NCI-H2107 treated with DMSO at 0.1 percent for 48 hours (cell line): ENCODE measurements around the gene ASB2.

Experiments used
- DNase-seq: peaks from one replicate; lab custom pipeline; 2025; ENCODE audit not compliant: unreplicated experiment; lab: John Stamatoyannopoulos, UW

Gene ASB2

DNA sequence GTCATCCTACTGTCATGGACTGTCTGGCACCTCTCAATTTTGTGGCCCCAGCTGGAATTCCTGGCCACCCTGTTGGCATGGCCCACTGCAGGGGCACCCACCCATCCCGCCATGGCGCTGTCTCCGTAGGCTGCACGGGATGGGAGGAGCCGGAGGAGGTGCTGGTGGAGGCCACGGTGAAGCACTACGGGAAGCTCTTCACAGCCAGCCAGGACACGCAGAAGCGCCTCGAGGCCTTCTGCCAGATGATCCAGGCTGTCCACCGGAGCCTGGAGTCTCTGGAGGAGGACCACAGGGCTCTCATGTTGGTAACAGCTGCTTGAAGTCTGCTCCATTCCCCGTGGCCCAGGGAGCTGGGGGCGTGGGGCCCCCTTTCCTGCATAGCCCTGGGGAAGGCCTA lies 24.6 kb upstream of the ASB2 start:
- DNase-seq, result no peak

DNA sequence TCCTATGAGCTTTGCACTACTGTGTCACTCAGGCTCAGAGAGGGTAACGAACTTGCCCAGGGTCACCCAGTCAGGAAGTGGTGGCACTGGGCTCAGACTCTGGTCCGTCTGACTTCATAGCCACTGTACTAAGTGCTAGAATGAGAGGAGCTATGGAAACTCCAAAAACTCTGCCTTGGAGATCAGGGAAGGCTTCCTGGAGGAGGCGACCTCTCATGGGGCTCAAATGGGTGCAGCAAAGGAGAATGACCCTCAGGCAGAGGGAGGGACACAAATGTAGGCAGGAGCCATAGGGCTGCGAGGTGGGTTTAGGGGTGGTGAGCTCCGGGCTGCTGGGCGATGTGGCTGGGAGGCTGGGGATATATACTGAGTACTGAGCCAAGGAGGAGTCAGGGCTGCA lies 23.9 kb upstream of the ASB2 start:
- DNase-seq, result no peak

DNA sequence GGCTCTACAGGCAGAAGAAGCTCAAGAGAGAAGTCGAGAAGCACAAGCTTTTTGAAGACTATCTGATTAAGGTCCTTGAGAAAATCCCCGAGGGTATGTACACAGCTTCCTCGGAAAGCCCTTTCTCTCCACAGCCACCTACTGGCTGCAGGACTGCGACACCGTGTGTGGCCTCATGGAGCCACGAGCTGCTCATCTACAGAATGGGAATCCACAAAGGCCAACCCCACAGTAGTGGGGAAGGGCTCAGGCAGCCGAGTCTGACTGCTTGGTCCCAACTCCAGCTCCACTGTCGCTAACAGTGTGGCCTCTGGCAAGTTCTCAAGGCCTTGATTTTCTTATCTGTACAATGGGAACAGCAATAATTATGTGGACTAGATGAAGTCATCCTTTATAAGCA lies 23.2 kb upstream of the ASB2 start:
- DNase-seq, result no peak

DNA sequence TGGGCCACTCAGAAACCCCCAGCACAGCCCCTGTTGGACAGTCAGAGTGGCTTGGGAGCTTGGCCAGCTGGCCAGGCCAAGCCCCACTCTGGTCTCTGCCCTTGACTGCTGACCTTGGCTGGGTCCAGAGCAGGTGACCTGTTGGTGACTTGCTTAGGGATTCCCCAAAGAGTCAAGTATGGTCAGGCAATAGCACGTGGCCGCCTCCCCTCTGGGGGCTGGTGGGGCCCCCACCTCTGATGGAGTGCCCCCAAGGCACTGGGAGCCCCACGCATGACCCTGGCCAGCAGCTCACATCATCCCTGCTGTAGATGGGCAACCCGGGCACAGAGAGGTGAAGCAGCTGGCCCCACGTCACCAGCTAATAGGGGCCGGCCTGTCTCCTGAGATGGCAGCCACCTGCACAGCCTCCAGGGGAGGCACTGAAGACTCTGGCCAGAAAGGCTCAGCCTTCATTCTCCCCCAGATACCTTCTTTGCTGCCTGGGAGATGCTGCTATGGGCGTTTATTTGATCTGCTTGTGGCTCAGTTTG lies 22.6 kb upstream of the ASB2 start:
- DNase-seq, result no peak

DNA sequence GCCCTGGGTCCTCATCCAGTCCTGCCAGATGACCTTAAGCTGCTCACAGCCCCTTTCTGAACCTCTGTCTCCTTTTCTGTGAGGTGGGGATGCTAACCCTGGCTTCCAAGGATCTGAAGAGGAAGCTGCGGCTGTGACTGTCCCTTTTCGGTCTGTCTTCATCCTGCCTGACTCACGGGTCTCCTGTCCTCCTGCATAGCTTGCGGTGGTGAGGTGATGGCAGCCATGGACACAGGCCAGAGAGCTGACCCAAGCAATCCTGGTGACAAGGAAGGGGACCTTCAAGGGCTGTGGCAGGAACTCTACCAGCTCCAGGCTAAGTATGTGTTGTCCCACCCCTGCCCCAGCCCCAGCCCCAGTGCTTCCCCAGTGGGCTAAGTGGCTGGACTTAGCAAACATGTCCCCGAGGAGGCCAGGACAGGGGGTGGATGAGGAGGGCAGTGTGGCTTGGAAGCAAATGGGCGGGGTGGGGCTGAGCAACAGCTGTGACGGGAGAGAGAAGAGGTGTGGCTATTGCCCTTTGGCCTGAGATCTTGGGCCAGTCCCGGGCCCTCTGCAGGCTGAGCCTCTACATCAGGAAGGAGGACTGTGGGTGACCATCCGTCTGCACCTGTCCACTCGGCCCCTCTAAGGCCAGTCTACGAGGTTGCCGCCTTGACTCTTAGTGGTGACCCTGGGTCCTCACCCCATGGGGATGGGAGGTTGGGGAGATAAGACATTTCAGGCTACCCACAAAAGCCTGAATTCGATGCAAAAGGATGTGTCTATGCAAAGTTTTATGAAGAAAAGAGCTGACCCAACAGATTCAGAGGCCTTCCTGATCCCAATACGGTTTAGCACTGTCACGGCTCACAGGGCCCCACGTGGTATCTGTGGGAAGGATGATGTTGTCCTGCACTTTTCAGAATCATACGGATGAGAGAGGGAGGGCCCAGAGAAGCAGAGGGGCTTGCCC lies 21.8 kb upstream of the ASB2 start:
- no peak for DNase-seq

DNA sequence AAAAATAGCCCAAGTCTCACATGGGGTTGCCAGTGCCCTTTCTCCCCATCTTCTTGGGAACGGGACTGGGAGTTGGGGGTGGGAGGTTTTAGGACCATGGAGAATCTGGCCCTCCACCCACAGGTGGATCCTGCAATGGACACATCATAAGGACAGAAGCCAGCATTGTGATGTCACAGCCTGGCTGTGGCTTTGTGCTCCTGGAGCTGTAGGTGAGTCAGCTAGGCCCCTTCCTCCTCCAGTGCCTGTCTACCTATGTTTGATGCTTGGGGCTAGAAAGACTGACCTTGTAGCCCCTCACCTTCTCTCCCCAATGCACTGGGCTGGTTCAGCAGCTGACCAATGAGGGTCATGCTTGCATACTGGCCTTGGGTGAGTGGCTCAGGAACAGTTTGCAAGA lies 20.7 kb upstream of the ASB2 start, which contains the start of gene CCDC197:
Gene CCDC197 (plus strand): TSS at position 220 of the 400 bp plus-strand sequence. CDS start 831 bp downstream, outside the sequence.
- DNase-seq, result no peak

DNA sequence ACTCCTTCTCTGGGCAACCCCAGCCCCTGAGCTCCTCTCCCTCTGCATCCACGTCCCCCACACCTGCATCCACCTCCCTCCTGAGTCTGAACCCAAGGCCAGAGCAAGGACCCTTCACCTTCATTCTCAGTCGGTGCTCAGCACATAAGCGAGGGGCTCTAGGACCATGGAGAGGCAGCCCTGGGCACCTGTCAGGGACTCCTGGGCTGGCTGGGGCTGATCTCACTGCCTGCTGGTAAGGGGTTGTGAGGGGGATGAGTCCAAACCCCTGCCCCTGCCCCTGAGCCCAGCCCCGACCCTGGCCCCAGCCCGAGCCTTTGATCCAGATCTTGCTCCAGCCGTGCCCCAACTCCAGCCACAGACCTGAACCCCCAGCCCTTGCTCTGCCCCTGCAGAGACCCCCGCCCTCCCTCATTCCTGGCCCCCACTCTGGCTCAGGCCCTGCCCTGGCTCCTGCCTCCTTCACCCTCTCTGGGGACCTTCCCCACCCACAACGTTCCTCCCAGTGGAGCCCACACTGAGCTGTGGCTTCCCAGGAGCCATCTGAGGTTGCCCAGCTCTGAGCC lies 19.8 kb upstream of the ASB2 start:
- DNase-seq, result no peak

DNA sequence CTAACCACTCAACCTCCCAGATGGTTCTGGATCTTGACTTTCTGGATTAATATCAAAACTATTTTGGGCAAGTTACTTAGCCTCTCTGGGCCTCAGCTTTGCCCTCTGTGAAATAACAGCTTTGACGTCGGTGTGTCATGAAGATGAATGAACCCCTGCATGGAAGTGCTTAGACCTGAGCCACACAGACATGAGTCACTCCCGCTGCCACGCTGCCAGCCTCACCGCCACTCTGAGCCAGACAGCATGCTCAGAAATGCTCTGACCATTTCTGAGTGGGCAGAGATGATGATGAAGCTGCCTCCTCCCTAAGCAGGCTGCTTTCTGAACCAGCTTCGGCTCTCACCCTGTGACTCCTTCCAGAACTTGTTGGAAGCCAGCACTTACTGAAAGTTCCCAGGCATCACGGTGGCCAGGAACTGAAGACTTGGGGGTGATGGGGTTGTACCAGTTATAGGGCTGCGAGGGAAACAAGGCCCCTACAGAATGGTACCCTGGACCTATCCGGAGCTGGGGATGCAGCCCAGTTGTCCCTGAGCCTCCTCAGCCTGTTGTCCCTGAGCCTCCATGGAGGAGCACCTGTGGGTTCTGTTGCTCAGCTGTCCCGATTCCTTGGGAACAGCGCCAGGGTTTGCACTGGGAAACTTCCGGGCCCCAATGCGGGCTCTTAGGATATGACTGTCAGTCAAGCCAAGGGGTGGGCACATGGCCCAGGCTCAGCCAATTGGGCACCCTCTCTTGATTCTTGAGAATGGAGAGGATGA lies 18.7 kb upstream of the ASB2 start:
- no peak for DNase-seq

DNA sequence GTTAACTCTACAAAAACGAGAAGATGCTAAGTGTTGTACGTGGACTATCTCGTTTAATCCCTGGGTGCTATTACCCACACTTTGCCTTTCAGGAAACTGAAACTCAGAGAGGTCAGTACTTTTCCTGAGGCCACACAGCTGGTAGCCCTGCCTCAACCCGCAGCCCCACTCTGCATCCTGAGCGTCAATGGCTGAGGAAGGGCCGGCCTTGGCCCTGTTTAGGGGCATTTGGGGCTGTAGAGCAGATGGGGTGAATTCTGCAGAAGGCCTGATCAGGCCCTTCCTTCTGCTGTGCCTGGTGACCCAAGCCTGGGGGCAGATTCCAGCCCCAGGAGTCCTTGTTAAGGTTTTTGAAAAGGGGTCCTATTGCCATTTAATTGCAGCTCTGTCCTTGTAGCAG lies 17.0 kb upstream of the ASB2 start:
- no peak for DNase-seq

DNA sequence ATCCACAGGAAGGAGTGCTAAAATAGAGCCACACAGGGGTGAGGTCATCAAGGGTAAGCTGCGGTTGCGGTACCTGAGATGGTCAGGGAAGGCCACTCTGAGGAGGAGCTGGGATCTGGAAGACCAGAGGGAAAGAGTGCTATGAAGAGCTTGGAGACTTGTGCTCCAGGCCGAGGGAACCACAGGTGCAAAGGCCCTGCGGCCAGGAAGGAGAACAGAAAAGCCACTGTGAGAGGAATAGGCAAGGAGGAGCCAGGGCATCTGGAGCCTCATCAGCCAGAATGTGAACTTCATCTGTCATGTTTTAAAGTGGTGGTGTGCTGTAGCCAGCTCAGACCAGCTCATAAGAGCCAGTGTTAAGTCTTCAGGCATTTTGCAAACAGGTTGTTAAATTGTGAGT lies 15.3 kb upstream of the ASB2 start:
- no peak for DNase-seq

DNA sequence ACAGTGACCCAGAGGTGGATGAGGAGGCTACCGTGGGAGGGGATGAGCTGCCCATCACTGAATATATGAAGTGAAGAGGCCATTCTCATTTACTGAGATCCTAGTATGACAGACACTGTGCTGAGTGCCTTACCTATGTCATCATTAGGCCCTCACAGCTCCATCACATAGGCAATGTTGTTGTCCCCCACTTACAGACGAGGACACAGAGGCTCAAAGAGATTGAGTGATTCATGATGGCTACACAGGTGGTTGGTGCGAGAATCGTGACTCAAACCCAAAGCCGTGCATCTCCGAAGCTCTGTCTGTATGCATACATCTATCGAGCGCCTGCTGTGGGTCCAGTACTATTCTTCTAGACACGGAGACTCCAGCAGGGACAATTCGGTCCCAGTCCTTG lies 14.8 kb upstream of the ASB2 start:
- no peak for DNase-seq

DNA sequence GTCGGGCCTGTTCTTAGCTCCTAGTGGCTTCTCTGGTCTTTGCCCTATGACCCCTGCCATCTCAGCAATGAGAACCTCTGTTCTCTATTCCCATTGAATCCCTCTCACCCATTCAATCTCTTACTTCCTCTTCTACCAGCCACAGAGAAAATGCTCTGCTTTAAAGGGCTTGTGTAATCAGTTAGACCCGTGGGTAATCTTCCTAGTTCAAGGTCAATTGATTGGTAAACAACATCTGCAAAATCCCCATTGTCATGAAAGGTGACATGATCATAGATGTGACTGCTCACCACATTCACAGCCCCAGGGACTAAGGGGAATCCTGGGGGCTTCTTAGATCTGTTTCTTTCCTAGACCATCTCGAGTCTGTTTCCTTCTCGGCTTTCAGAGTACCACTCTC lies 13.6 kb upstream of the ASB2 start:
- no peak for DNase-seq

DNA sequence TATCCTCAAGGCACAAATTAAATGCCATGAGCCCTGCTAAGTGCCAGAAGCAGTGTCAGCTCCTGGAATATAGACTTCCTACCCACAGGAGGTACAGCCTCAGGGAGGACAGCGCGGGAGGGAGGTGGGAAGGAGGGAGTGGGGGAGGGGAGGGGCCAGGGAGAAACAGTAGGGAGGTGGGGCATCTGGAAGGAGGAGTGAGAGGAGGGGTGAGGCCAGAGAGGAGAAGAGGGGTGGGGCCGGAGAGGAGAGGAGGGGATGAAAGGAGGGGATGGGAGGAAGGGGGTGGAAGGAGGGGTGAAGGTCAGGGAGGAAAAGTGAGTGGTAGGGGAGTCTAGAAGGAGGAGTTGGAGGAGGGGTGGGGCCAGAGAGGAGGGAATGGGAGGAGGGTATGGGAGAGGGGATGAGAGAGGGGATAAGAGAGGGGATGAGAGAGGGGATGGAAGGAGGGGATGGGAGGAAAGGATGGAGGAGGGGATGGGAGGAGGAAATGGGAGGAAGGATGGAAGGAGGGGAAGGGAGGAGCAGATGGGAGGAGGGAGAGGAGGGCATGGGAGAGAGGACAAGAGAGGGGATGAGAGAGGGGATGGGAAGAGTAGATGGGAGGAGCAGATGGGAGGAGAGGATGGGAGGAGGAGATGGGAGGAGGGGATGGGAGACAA lies 11.6 kb upstream of the ASB2 start:
- no peak for DNase-seq

DNA sequence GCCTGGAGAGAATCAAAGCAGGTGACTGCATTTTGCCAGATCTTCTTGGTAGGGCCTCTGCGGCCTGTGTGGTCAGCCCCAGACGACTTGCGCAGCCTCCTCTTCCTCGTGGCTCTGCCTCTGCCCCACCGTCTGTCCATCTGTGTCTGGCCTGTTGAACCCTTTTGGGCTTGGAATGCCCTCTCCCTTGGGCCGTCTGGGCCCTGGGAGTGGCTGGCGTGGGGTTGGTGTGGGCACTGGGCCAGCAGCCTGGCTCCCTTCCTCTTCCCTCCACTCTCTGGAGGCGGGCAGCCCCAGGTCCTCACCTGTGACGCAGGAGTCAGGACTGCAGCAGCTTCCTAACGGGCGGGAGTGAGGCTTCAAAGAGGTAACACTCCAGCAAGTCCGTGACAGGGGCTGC lies 11.0 kb upstream of the ASB2 start:
- DNase-seq, result no peak

DNA sequence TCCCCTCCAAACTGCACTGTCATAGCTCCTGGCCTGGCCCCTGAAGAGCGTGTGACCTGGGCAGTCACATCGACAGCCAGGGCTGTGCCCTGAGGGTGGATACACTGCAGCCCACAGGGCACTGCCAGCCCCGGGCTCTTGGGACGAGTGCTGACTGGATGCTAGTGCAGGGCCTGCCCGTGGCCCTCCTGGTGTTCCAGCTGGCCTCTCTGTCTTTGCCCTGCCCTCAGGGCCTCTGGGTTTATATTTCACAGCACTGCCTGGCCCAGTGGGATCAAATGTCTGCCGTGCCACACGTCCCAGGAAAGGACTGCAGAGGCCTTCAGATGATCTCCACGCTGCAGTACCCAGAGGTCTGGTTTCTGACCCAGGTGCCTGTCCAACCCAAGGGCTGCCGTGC lies 10.6 kb upstream of the ASB2 start:
- peak; percentile 20 for DNase-seq

DNA sequence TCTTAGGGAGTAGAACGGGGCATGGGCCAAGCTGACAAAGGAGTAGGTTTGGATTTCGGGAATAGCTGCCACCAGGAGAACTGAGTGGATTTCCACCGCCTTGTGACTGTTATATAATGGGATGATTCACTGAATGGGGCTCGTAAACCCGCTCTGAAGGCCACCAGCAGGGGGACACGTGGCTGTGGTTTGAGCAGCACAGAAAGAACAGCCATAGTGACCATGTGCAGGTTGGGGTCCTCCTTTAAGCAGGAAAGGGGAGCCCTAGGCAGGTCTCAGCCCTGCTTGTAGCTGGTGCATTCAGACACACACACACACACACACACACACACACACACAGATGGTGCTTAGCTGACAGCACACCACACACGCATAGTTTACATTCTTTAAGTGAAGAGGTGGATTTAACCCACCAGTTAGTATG lies 8.6 kb upstream of the ASB2 start:
- DNase-seq, result no peak

DNA sequence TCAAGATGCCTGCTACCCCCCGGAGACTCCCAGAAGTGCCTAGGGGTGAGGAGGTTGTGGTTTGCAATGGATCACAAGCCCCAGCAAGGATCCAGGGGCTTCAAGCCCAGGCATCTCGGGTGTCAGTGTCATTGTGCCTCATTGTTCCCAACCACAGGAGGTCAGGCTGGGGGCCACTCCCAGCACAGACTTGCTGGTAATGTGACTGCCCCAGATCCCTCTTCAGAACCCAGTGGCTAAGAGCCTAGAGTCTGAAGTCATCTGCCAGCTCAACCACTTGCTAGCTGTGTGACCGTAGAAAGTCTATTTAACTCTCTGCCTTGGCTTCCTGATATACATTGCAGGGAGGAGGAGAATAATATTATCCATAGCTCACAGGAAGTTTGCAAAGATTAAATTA lies 7.7 kb upstream of the ASB2 start:
- no peak for DNase-seq

DNA sequence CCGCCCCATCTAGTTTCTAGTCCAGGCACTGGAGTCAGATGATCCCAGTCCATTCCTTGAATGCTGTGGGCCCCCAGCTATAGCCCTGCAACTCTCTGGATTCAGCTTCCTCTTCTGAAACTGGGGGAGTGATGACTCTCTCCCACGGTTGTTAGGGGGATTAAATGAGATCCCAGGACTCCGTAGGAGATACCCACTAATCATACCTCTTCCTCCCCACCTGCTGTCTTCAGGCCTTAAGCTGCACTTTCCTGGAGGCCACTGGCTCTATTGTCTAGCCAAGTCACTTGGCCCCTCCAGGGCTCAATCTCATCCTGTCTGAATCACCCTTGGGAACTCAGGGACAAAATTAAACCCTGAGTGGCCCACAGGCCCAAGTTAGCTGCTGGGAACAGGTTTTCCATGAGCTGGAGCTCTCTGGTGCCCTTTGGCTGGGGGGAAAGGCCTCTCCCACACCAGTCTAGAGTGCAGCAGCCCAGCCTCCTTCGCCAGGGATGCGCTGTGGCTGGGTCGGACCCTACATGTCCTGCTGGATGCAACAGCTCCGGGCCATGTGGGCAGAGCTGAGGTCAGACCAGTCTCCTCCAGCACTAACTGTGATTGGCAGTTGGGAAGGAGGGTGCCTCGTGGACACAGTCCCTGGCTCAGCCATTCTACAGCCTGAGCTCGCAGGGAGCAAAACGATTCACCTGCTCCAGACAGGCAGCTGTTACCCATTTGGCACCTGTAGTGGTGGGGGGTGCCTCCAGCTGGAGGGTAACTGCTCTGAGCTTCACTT lies 6.0 kb upstream of the ASB2 start:
- no peak for DNase-seq

DNA sequence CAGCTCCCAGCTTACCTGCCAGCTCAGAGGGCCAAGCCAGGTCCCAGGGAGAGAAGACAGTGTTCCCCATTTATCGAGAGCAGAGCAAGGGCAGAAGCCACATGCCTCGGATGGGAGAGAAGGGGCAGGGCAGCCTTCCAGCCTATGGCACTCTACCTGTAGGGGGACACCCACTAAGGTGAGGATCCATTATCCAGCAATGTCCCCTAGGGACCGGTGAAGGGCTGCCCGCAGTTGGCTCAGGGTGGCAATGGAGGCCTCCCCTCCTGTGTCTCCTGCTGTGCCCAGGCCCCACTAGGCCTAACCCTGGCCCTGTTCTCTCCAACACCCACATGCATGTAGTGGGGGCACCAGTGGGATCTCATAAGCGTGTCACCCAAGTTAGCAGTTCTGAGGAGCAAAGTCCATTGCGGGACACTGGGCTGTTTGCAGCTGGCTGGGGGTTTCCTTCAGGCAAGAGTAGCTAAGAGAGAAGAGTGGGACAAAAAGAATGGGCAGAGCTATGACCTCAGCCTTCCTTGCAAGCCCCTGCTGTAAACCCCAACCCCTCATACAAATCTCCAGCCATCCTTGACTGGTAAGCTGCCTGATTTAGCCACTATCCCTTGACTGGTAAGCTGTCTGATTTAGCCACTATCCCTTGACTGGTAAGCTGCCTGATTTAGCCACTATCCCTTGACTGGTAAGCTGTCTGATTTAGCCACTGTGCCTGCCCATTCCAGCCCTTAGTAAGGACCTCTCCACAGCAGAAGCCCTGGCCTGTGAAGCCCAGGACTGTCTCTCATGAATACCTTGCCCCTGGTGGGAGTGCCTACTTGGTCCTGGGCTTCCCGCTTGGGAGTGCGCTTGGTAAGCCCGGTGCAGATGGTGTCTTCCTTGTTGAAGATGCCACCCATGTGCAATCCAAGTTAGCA lies 5.2 kb upstream of the ASB2 start:
- DNase-seq, result no peak
